ENCODE measurements around the gene UTP25.

The UTP25 gene

DNA sequence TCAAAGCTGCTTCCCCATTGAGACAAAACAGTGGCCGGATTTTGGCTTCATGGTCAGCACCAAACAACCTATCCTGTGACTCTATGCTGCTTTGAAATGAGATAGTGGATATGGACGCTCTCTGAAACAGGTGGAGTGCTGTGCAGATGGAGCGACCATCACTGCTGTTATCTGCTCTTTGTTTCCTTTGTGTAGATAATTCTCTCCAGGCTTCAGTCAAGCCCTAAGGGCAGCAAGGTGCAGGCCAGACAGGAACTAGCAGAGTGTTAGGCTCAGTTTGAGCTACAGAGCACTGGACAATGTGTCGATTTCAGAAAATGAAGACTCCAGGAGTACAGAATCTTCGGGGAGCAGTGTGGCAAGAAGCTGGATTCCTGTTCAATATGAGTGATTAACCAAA, 17.0 kb upstream of the UTP25 start:
- no peak for ATAC-seq
- no peak; the same call in 1 of the 2 replicates for TF ChIP-seq TCF4 (CRISPR knock-in tag; IDR thresholded peaks at IDR 0.05; ENCODE audit: borderline replicate concordance)
- no peak for TF ChIP-seq ESRRG (CRISPR knock-in tag; IDR thresholded peaks at IDR 0.05)
- no peak for TF ChIP-seq ZFP3 (CRISPR knock-in tag; IDR thresholded peaks at IDR 0.05)
- TF ChIP-seq, protein P1, sequence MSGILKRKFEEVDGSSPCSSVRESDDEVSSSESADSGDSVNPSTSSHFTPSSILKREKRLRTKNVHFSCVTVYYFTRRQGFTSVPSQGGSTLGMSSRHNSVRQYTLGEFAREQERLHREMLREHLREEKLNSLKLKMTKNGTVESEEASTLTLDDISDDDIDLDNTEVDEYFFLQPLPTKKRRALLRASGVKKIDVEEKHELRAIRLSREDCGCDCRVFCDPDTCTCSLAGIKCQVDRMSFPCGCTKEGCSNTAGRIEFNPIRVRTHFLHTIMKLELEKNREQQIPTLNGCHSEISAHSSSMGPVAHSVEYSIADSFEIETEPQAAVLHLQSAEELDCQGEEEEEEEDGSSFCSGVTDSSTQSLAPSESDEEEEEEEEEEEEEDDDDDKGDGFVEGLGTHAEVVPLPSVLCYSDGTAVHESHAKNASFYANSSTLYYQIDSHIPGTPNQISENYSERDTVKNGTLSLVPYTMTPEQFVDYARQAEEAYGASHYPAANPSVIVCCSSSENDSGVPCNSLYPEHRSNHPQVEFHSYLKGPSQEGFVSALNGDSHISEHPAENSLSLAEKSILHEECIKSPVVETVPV (CRISPR knock-in tag; IDR thresholded peaks at IDR 0.05) = no peak
- TF ChIP-seq ZC3H10 (CRISPR knock-in tag; IDR thresholded peaks at IDR 0.05) = no peak
- TF ChIP-seq, protein P2, sequence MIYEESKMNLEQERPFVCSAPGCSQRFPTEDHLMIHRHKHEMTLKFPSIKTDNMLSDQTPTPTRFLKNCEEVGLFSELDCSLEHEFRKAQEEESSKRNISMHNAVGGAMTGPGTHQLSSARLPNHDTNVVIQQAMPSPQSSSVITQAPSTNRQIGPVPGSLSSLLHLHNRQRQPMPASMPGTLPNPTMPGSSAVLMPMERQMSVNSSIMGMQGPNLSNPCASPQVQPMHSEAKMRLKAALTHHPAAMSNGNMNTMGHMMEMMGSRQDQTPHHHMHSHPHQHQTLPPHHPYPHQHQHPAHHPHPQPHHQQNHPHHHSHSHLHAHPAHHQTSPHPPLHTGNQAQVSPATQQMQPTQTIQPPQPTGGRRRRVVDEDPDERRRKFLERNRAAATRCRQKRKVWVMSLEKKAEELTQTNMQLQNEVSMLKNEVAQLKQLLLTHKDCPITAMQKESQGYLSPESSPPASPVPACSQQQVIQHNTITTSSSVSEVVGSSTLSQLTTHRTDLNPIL (CRISPR knock-in tag; IDR thresholded peaks at IDR 0.05; ENCODE audit: low read depth) = no peak
- no peak for TF ChIP-seq ZFP30 (CRISPR knock-in tag; IDR thresholded peaks at IDR 0.05)
- TF ChIP-seq PPARA (CRISPR knock-in tag; IDR thresholded peaks at IDR 0.05; ENCODE audit: borderline replicate concordance) = no peak
- no peak for TF ChIP-seq ZNF8 (CRISPR knock-in tag; IDR thresholded peaks at IDR 0.05)
- TF ChIP-seq RARB (CRISPR knock-in tag; IDR thresholded peaks at IDR 0.05) = no peak
- no peak for TF ChIP-seq ISL1 (CRISPR knock-in tag; IDR thresholded peaks at IDR 0.05)
- TF ChIP-seq, protein P3, sequence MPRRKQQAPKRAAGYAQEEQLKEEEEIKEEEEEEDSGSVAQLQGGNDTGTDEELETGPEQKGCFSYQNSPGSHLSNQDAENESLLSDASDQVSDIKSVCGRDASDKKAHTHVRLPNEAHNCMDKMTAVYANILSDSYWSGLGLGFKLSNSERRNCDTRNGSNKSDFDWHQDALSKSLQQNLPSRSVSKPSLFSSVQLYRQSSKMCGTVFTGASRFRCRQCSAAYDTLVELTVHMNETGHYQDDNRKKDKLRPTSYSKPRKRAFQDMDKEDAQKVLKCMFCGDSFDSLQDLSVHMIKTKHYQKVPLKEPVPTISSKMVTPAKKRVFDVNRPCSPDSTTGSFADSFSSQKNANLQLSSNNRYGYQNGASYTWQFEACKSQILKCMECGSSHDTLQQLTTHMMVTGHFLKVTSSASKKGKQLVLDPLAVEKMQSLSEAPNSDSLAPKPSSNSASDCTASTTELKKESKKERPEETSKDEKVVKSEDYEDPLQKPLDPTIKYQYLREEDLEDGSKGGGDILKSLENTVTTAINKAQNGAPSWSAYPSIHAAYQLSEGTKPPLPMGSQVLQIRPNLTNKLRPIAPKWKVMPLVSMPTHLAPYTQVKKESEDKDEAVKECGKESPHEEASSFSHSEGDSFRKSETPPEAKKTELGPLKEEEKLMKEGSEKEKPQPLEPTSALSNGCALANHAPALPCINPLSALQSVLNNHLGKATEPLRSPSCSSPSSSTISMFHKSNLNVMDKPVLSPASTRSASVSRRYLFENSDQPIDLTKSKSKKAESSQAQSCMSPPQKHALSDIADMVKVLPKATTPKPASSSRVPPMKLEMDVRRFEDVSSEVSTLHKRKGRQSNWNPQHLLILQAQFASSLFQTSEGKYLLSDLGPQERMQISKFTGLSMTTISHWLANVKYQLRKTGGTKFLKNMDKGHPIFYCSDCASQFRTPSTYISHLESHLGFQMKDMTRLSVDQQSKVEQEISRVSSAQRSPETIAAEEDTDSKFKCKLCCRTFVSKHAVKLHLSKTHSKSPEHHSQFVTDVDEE (CRISPR knock-in tag; IDR thresholded peaks at IDR 0.05) = no peak
- TF ChIP-seq, protein P4, sequence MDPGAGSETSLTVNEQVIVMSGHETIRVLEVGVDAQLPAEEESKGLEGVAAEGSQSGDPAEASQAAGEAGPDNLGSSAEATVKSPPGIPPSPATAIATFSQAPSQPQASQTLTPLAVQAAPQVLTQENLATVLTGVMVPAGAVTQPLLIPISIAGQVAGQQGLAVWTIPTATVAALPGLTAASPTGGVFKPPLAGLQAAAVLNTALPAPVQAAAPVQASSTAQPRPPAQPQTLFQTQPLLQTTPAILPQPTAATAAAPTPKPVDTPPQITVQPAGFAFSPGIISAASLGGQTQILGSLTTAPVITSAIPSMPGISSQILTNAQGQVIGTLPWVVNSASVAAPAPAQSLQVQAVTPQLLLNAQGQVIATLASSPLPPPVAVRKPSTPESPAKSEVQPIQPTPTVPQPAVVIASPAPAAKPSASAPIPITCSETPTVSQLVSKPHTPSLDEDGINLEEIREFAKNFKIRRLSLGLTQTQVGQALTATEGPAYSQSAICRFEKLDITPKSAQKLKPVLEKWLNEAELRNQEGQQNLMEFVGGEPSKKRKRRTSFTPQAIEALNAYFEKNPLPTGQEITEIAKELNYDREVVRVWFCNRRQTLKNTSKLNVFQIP (CRISPR knock-in tag; IDR thresholded peaks at IDR 0.05; ENCODE audit: borderline replicate concordance, low read depth) = no peak
- no peak for TF ChIP-seq ZNF70 (CRISPR knock-in tag; IDR thresholded peaks at IDR 0.05)
- no peak for TF ChIP-seq BACH2 (CRISPR knock-in tag; IDR thresholded peaks at IDR 0.05; ENCODE audit: borderline replicate concordance)
- no peak for TF ChIP-seq ZNF565 (CRISPR knock-in tag; conservative IDR thresholded peaks at IDR 0.05; ENCODE audit: low read depth)
- TF ChIP-seq TOX (CRISPR knock-in tag; IDR thresholded peaks at IDR 0.05; ENCODE audit: borderline replicate concordance) = no peak
- no peak for TF ChIP-seq GLIS3 (CRISPR knock-in tag; IDR thresholded peaks at IDR 0.05)
- TF ChIP-seq ARNTL (CRISPR knock-in tag; IDR thresholded peaks at IDR 0.05; ENCODE audit: borderline replicate concordance, low read depth) = no peak

DNA sequence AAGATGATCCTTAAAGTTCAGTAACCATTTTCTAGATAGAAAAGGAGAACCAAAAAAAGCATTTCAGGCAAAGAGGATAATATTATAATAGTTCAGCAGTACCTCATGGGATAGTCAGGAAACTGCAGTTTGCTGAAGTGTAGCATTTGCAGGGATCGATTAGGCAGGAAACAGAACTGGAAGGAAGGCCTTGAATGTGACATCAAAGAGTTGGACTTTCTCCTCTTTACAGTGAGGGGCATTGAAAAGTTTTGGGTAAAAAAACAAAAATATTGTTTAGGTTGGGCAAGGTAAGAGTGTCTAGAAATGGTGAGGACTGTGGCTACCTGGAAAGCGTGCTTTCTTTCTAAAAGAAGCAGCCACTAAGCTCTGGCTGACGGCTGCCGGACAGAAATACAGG, 13.9 kb upstream of the UTP25 start:
- no peak for ATAC-seq

More for the DNA sequence above, 13.9 kb upstream of the UTP25 start:
- TF ChIP-seq BACH2 (CRISPR knock-in tag; IDR thresholded peaks at IDR 0.05; ENCODE audit: borderline replicate concordance) (no peak), GLIS3 (CRISPR knock-in tag; IDR thresholded peaks at IDR 0.05) (no peak), ZFP3 (CRISPR knock-in tag; IDR thresholded peaks at IDR 0.05) (no peak), SNAI2 (CRISPR knock-in tag; IDR thresholded peaks at IDR 0.05) (no peak), ARNTL (CRISPR knock-in tag; IDR thresholded peaks at IDR 0.05; ENCODE audit: borderline replicate concordance, low read depth) (no peak), ZNF8 (CRISPR knock-in tag; IDR thresholded peaks at IDR 0.05) (no peak), OSR1 (CRISPR knock-in tag; IDR thresholded peaks at IDR 0.05) (no peak), TCF4 (CRISPR knock-in tag; IDR thresholded peaks at IDR 0.05; ENCODE audit: borderline replicate concordance) (no peak), PPARA (CRISPR knock-in tag; IDR thresholded peaks at IDR 0.05; ENCODE audit: borderline replicate concordance) (no peak), ESRRG (CRISPR knock-in tag; IDR thresholded peaks at IDR 0.05) (no peak)
- TF ChIP-seq, protein P3 (CRISPR knock-in tag; IDR thresholded peaks at IDR 0.05) = no peak
- TF ChIP-seq, protein P1 (CRISPR knock-in tag; IDR thresholded peaks at IDR 0.05) = no peak
